Left renal cortex interstitium (tissue), 4 donors: ENCODE measurements around the gene AARSD1. TPM values are rescaled to one million over a fixed set of nuclear protein-coding genes. Genes with fewer than 3 reads are reported as not detected.
A peak's percentile ranks its signal among the peaks of the same experiment; 100 is the strongest.
"Not testable (repeated sequence)": the region's sequence is repeated elsewhere in the genome, so short reads cannot be mapped to it uniquely, and the experiment has no call there.

Experiments
- DNase-seq, 4 donors: peaks; one replicate each; pipeline ENCODE4 v3.0.0-alpha.2; 2013; ENCODE audit warnings: low read depth in 4 of 4, low spot score in 2 of 4, missing footprints in 1 of 4
- polyA plus RNA-seq, 4 donors: library from polyadenylated mRNA; unstranded; fragments of 120-200 nt; gene quantifications; one replicate each; pipeline ENCODE4 v1.2.1, GENCODE V29; 2013; ENCODE audit not compliant: insufficient read length in 4 of 4

The AARSD1 gene
- polyA plus RNA-seq, 4 donors = 52.7 to 86.5 (median 65.3) TPM

GRCh38 chr17:42980766-42981397 lies 16.6 kb upstream of the AARSD1 start:
- no peak for DNase-seq

- DNase-seq = peak in 3 of 4 donors; percentile 75 to 88 (median 79)
Observed at GRCh38 chr17:42980274-42980765, 16.1 kb upstream of the AARSD1 start, which contains the start of gene RUNDC1. RUNDC1 (plus strand) TSS chr17:42980565; CDS start chr17:42980577, 12 bp downstream.

GRCh38 chr17:42979511-42980273 lies 15.4 kb upstream of the AARSD1 start, which contains the start of gene PTGES3L:
PTGES3L (minus strand) TSS chr17:42980080; CDS start chr17:42980053, 27 bp downstream.
- DNase-seq = no peak

- not testable (repeated sequence) for DNase-seq
Observed at GRCh38 chr17:42975701-42976100, 11.4 kb upstream of the AARSD1 start.

GRCh38 chr17:42975265-42975664 lies 11.0 kb upstream of the AARSD1 start:
- no peak for DNase-seq

- not testable (repeated sequence) for DNase-seq
Observed at GRCh38 chr17:42973323-42973722, 9.1 kb upstream of the AARSD1 start.

- no peak for DNase-seq
Observed at GRCh38 chr17:42971589-42971988, 7.3 kb upstream of the AARSD1 start.

- no peak for DNase-seq
Observed at GRCh38 chr17:42969001-42969581, 4.8 kb upstream of the AARSD1 start.

- DNase-seq = no peak
Observed at GRCh38 chr17:42967925-42968324, 3.7 kb upstream of the AARSD1 start.

GRCh38 chr17:42953669-42954068 lies 10.6 kb downstream of the AARSD1 start:
- no peak for DNase-seq

- DNase-seq = no peak
Observed at GRCh38 chr17:42950044-42950783, 14.0 kb downstream of the AARSD1 start.

GRCh38 chr17:42946812-42947211 lies 17.4 kb downstream of the AARSD1 start:
- no peak for DNase-seq

GRCh38 chr17:42944211-42944610 lies 20.0 kb downstream of the AARSD1 start:
- DNase-seq = no peak

- peak in 1 of 4 donors; percentile 28 for DNase-seq
Observed at GRCh38 chr17:42937712-42938596, 26.3 kb downstream of the AARSD1 start.

GRCh38 chr17:42929497-42929844 lies 34.8 kb downstream of the AARSD1 start:
- no peak for DNase-seq

GRCh38 chr17:42928714-42929496 lies 35.3 kb downstream of the AARSD1 start:
- peak in 1 of 4 donors; percentile 44 for DNase-seq

- DNase-seq = no peak
Observed at GRCh38 chr17:42924891-42925290, 39.4 kb downstream of the AARSD1 start.

GRCh38 chr17:42923472-42923871 lies 40.8 kb downstream of the AARSD1 start:
- not testable (repeated sequence) for DNase-seq

- no peak for DNase-seq
Observed at GRCh38 chr17:42922294-42922693, 42.0 kb downstream of the AARSD1 start.
